H9 (cell line): ENCODE data around the gene TELO2. TPM values are rescaled to one million over a fixed set of nuclear protein-coding genes. Genes with fewer than 3 reads are reported as not detected.

Experiments
- DNase-seq: peaks from one replicate; pipeline ENCODE4 v3.0.0-alpha.2; 2017
- H2AFZ ChIP-seq: one replicate; pipeline ENCODE4 v1.6.1; 2013; ENCODE audit warnings: mild to moderate bottlenecking, low read length, control low read depth, moderate library complexity
- H2AK5ac ChIP-seq: 2 replicates; pipeline ENCODE4 v1.6.1; 2013; ENCODE audit warnings: low read length, control low read depth, mixed read lengths; ENCODE audit not compliant: insufficient read length
- H2BK120ac ChIP-seq: one replicate; pipeline ENCODE4 v1.6.1; 2013; ENCODE audit warnings: low read depth, mild to moderate bottlenecking, low read length, control low read depth, inconsistent platforms; ENCODE audit not compliant: poor library complexity, severe bottlenecking
- H2BK12ac ChIP-seq: 2 replicates; pipeline ENCODE4 v1.6.1; 2013; ENCODE audit warnings: low read length, control low read depth, mixed read lengths, low read depth; ENCODE audit not compliant: insufficient read length
- H2BK15ac ChIP-seq: 2 replicates; pipeline ENCODE4 v1.6.1; 2013; ENCODE audit warnings: low read depth, low read length, control low read depth
- H2BK20ac ChIP-seq: one replicate; pipeline ENCODE4 v1.6.1; 2013; ENCODE audit warnings: low read depth, mild to moderate bottlenecking, low read length, control low read depth, inconsistent platforms; ENCODE audit not compliant: poor library complexity, severe bottlenecking
- H2BK5ac ChIP-seq: 2 replicates; pipeline ENCODE4 v1.6.1; 2013; ENCODE audit warnings: low read length, control low read depth, mixed read lengths; ENCODE audit not compliant: insufficient read length
- H3K14ac ChIP-seq: 2 replicates; pipeline ENCODE4 v1.6.1; 2013; ENCODE audit warnings: low read length, control low read depth; ENCODE audit not compliant: insufficient read depth
- H3K18ac ChIP-seq: 2 replicates; pipeline ENCODE4 v1.6.1; 2013; ENCODE audit warnings: low read depth, mild to moderate bottlenecking, mixed read lengths, low read length, control low read depth; ENCODE audit not compliant: insufficient read length
- H3K23ac ChIP-seq: 2 replicates; pipeline ENCODE4 v1.6.1; 2013; ENCODE audit warnings: low read length, control low read depth, mixed read lengths, low read depth; ENCODE audit not compliant: insufficient read length
- H3K23me2 ChIP-seq: 2 replicates; pipeline ENCODE4 v1.6.1; 2013; ENCODE audit warnings: low read depth, mild to moderate bottlenecking, mixed read lengths, low read length, control low read depth; ENCODE audit not compliant: insufficient read length, poor library complexity, severe bottlenecking
- H3K27ac ChIP-seq: 2 replicates; pipeline ENCODE4 v1.5.1; 2013; ENCODE audit warnings: low read length, control low read depth, mixed read lengths, low read depth; ENCODE audit not compliant: insufficient read length
- H3K27me3 ChIP-seq: 2 replicates; pipeline ENCODE4 v1.6.1; 2013; ENCODE audit warnings: low read length, control low read depth, inconsistent platforms; ENCODE audit not compliant: insufficient read depth
- H3K4ac ChIP-seq: 2 replicates; pipeline ENCODE4 v1.6.1; 2013; ENCODE audit warnings: low read depth, mild to moderate bottlenecking, control low read depth, inconsistent platforms, low read length, moderate library complexity
- H3K4me1 ChIP-seq: 2 replicates; pipeline ENCODE4 v1.6.1; 2013; ENCODE audit warnings: low read length, control low read depth, inconsistent platforms; ENCODE audit not compliant: insufficient read depth
- H3K4me2 ChIP-seq: 2 replicates; pipeline ENCODE4 v1.6.1; 2013; ENCODE audit warnings: low read length, control low read depth, mixed read lengths; ENCODE audit not compliant: insufficient read length, insufficient read depth
- H3K56ac ChIP-seq: 2 replicates; pipeline ENCODE4 v1.6.1; 2013; ENCODE audit warnings: low read depth, mild to moderate bottlenecking, mixed read lengths, low read length, control low read depth; ENCODE audit not compliant: insufficient read length
- H3K79me1 ChIP-seq: 2 replicates; pipeline ENCODE4 v1.6.1; 2013; ENCODE audit warnings: low read depth, mild to moderate bottlenecking, moderate library complexity, low read length, control low read depth, inconsistent platforms; ENCODE audit not compliant: insufficient read depth, poor library complexity, severe bottlenecking
- H3K79me2 ChIP-seq: 2 replicates; pipeline ENCODE4 v1.6.1; 2013; ENCODE audit warnings: low read length, control low read depth, inconsistent platforms; ENCODE audit not compliant: insufficient read depth
- H3K9ac ChIP-seq: 2 replicates; pipeline ENCODE4 v1.6.1; 2013; ENCODE audit warnings: low read length, control low read depth, mixed read lengths; ENCODE audit not compliant: insufficient read length; ENCODE audit errors: extremely low read depth
- H3K9me3 ChIP-seq: one replicate; pipeline ENCODE4 v1.6.1; 2013; ENCODE audit warnings: low read depth, low read length, inconsistent platforms; ENCODE audit not compliant: control insufficient read depth
- H3T11ph ChIP-seq: one replicate; pipeline ENCODE4 v1.6.1; 2013; ENCODE audit warnings: mild to moderate bottlenecking, low read length, control low read depth, inconsistent platforms
- H4K20me1 ChIP-seq: one replicate; pipeline ENCODE4 v1.6.1; 2013; ENCODE audit not compliant: control insufficient read depth, insufficient read length, insufficient read depth
- H4K5ac ChIP-seq: 2 replicates; pipeline ENCODE4 v1.6.1; 2013; ENCODE audit warnings: low read depth, mild to moderate bottlenecking, mixed read lengths, low read length, control low read depth; ENCODE audit not compliant: insufficient read length
- H4K8ac ChIP-seq: replicated peaks from 2 replicates; pipeline ENCODE4 v1.6.1; 2013; ENCODE audit warnings: low read length, control low read depth, mixed read lengths, low read depth; ENCODE audit not compliant: insufficient read length
- H4K91ac ChIP-seq: 2 replicates; pipeline ENCODE4 v1.6.1; 2013; ENCODE audit warnings: low read depth, mild to moderate bottlenecking, moderate library complexity, mixed read lengths, low read length, control low read depth; ENCODE audit not compliant: insufficient read length
- H3K27ac Mint-ChIP-seq, 3 experiments: 2 replicates in 2 of 3; 3 replicates in 1 of 3; pipeline ENCODE4 v1.8.0; 2020 to 2021; ENCODE audit warnings: mixed read lengths in 3 of 3, mild to moderate bottlenecking in 1 of 3, moderate library complexity in 1 of 3
- H3K27me3 Mint-ChIP-seq: 2 replicates; pipeline ENCODE4 v1.8.0; 2021; ENCODE audit warnings: low read depth, mild to moderate bottlenecking, moderate library complexity, mixed read lengths
- H3K36me3 Mint-ChIP-seq, 3 experiments: 2 replicates in 2 of 3; 3 replicates in 1 of 3; pipeline ENCODE4 v1.8.0; 2020 to 2021; ENCODE audit warnings: low read depth in 3 of 3, mixed read lengths in 3 of 3; ENCODE audit not compliant: insufficient read depth in 1 of 3
- H3K4me1 Mint-ChIP-seq, 2 experiments: 2 replicates each; pipeline ENCODE4 v1.8.0; 2020; ENCODE audit warnings: mixed read lengths in 2 of 2
- H3K4me3 Mint-ChIP-seq, 2 experiments: 2 replicates in 1 of 2; 3 replicates in 1 of 2; pipeline ENCODE4 v1.8.0; 2020 to 2021; ENCODE audit warnings: mild to moderate bottlenecking in 2 of 2, mixed read lengths in 2 of 2, moderate library complexity in 1 of 2
- H3K9me3 Mint-ChIP-seq, 2 experiments: 2 replicates in 1 of 2; 3 replicates in 1 of 2; pipeline ENCODE4 v1.8.0; 2020; ENCODE audit warnings: mild to moderate bottlenecking in 2 of 2, mixed read lengths in 2 of 2, moderate library complexity in 1 of 2
- WGBS: extraction: QIAGEN DNeasy Blood & Tissue Kit; methylation state at CpG from one replicate; pipeline ENCODE4 v1.1.7; 2013; ENCODE audit warnings: missing lambda C conversion rate, low lambda C conversion rate, mixed read lengths; ENCODE audit not compliant: insufficient read length; ENCODE audit errors: extremely low coverage; 5-methylcytosine and 5-hydroxymethylcytosine counted together
- total RNA-seq: library from RNA; stranded (reverse); gene quantifications from 2 replicates; pipeline ENCODE4 v1.2.1, GENCODE V29; 2021
- TF ChIP-seq, protein P1 (sequence below): fragments of 200-600 bp; sonication (generic); conservative IDR thresholded peaks from 3 replicates; pipeline ENCODE4 v1.8.0; 2021; ENCODE audit warnings: antibody characterized with exemption, mild to moderate bottlenecking

The TELO2 gene
- total RNA-seq, 1 experiment from 2014 or later: 98.9 TPM

DNA sequence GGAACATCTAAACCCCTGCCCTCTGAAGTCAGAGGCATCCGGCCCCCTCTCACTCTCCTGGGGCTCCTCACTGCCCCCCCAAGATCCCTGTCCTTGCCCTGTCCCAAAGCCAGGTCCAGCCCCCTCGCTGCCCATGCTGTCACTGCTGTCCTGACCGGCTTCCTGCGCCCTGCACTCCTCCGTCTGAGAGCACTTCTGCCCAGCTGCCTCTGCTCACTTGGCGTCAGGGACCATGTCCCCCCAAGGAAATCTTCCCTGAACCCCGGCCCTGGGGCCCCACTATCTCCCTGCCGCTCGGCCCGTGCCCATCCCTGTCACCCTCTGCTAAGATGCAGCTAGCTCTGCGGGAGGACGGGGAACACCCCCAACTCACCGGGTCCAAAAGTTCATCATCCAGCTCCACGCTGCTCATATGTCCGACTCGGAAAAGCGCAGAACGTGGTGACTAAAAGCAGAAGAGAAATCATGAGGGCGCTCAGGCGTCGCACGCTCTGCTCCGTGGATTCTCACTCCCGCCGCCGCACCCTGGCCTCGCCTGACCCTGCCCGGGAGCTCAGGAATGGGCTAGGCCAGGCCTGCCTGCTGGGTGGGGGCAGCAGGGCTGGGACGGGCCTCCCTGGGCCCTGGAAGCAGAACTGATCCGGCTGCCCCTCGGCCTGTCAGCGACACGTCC lies 28.1 kb upstream of the TELO2 start:
- Mint-ChIP-seq H3K36me3 (peaks cover 2 to 16% (median 13%) of the 10 kb centered on the region in 3 experiments; a peak in 4 of 7 replicates), H3K9me3 (no peaks in the 10 kb centered on the region), H3K4me3 (no peak overlapping the region; a peak in 1 of 5 replicates), H3K4me1 (no peaks in the 10 kb centered on the region), H3K27ac (no peak overlapping the region; a peak in 2 of 7 replicates), H3K27me3 (no peaks in the 10 kb centered on the region)
- no peaks in the 10 kb centered on the region for H3K9me3 ChIP-seq
- no peak overlapping the region for H2BK20ac ChIP-seq
- no peak overlapping the region for H2BK12ac ChIP-seq
- TF ChIP-seq, protein P1, sequence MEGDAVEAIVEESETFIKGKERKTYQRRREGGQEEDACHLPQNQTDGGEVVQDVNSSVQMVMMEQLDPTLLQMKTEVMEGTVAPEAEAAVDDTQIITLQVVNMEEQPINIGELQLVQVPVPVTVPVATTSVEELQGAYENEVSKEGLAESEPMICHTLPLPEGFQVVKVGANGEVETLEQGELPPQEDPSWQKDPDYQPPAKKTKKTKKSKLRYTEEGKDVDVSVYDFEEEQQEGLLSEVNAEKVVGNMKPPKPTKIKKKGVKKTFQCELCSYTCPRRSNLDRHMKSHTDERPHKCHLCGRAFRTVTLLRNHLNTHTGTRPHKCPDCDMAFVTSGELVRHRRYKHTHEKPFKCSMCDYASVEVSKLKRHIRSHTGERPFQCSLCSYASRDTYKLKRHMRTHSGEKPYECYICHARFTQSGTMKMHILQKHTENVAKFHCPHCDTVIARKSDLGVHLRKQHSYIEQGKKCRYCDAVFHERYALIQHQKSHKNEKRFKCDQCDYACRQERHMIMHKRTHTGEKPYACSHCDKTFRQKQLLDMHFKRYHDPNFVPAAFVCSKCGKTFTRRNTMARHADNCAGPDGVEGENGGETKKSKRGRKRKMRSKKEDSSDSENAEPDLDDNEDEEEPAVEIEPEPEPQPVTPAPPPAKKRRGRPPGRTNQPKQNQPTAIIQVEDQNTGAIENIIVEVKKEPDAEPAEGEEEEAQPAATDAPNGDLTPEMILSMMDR: no peak
- no peak overlapping the region for H3K23ac ChIP-seq
- H3K14ac ChIP-seq: no peak overlapping the region
- H3T11ph ChIP-seq: no peak overlapping the region
- H3K18ac ChIP-seq: no peak overlapping the region
- no peak overlapping the region for H2AK5ac ChIP-seq
- no peak overlapping the region for H2BK5ac ChIP-seq
- no peak overlapping the region for H4K5ac ChIP-seq
- no peak overlapping the region for H2AFZ ChIP-seq
- no peak overlapping the region for H3K9ac ChIP-seq
- H4K91ac ChIP-seq: no peak overlapping the region
- H3K4ac ChIP-seq: no peak overlapping the region
- peaks cover 4% of the 10 kb centered on the region for H3K79me1 ChIP-seq
- no peak for DNase-seq
- H3K27me3 ChIP-seq: no peaks in the 10 kb centered on the region
- no CpG with 5 or more reads among the region's 33 CpGs for WGBS
- no peaks in the 10 kb centered on the region for H4K20me1 ChIP-seq
- no peak overlapping the region for H3K4me2 ChIP-seq
- no peak overlapping the region for H3K27ac ChIP-seq
- H3K56ac ChIP-seq: no peak overlapping the region
- H2BK120ac ChIP-seq: no peak overlapping the region
- no peaks in the 10 kb centered on the region for H3K4me1 ChIP-seq
- no peak overlapping the region for H2BK15ac ChIP-seq
- no peaks in the 10 kb centered on the region for H3K23me2 ChIP-seq
- H4K8ac ChIP-seq: no peak overlapping the region
- H3K79me2 ChIP-seq: peaks cover 8% of the 10 kb centered on the region; the same call in 1 of the 2 replicates
